ENCODE measurements around the gene GALNT13. TPM values are rescaled to one million over a fixed set of nuclear protein-coding genes. Genes with fewer than 3 reads are reported as not detected.

The GALNT13 gene
- total RNA-seq, 1 donor from 2014 or later = 0.13 TPM

- DNase-seq (ENCODE audit: extremely low spot score, unreplicated experiment) = no peak
- Mint-ChIP-seq H3K27ac (ENCODE audit: unreplicated experiment) (no peak overlapping the region), H3K4me3 (ENCODE audit: unreplicated experiment) (no peak overlapping the region), H3K4me1 (ENCODE audit: unreplicated experiment) (no peaks in the 10 kb centered on the region), H3K9me3 (ENCODE audit: unreplicated experiment) (no peaks in the 10 kb centered on the region), H3K36me3 (ENCODE audit: unreplicated experiment) (no peaks in the 10 kb centered on the region), H3K27me3 (ENCODE audit: unreplicated experiment) (peaks cover 2% of the 10 kb centered on the region)
- TF ChIP-seq, protein P1, sequence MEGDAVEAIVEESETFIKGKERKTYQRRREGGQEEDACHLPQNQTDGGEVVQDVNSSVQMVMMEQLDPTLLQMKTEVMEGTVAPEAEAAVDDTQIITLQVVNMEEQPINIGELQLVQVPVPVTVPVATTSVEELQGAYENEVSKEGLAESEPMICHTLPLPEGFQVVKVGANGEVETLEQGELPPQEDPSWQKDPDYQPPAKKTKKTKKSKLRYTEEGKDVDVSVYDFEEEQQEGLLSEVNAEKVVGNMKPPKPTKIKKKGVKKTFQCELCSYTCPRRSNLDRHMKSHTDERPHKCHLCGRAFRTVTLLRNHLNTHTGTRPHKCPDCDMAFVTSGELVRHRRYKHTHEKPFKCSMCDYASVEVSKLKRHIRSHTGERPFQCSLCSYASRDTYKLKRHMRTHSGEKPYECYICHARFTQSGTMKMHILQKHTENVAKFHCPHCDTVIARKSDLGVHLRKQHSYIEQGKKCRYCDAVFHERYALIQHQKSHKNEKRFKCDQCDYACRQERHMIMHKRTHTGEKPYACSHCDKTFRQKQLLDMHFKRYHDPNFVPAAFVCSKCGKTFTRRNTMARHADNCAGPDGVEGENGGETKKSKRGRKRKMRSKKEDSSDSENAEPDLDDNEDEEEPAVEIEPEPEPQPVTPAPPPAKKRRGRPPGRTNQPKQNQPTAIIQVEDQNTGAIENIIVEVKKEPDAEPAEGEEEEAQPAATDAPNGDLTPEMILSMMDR (IDR thresholded peaks at IDR 0.05) = no peak
Measured at GRCh38 chr2:154233231-154233630, 361.5 kb downstream of the GALNT13 start.

DNA sequence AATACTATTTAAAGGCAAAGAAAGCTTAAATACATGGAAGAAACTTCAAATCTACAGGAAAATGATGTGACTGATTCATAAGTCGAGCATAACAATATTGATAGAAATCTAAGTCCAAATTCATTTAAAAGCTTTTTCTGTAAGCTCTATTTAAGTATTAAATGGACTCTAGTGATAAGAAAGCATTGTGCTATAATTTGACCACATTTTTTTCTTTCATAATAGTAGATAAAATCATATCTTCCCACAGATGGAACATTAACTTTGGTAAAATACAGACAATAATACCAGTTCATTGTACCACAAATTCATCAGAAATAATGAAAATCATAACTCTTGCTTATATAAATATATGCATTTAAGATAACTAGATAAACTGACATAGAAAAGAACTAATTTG, 366.5 kb downstream of the GALNT13 start:
- H3K36me3 Mint-ChIP-seq (ENCODE audit: unreplicated experiment) = no peaks in the 10 kb centered on the region
- H3K27me3 Mint-ChIP-seq (ENCODE audit: unreplicated experiment) = peaks cover 2% of the 10 kb centered on the region
- no peaks in the 10 kb centered on the region for H3K4me1 Mint-ChIP-seq (ENCODE audit: unreplicated experiment)
- TF ChIP-seq, protein P1 (IDR thresholded peaks at IDR 0.05) = no peak
- no peak for DNase-seq (ENCODE audit: extremely low spot score, unreplicated experiment)
- H3K9me3 Mint-ChIP-seq (ENCODE audit: unreplicated experiment) = no peaks in the 10 kb centered on the region
- H3K4me3 Mint-ChIP-seq (ENCODE audit: unreplicated experiment) = no peak overlapping the region
- no peak overlapping the region for H3K27ac Mint-ChIP-seq (ENCODE audit: unreplicated experiment)

GRCh38 chr2:154240316-154240715, 368.6 kb downstream of the GALNT13 start:
- Mint-ChIP-seq H3K36me3 (ENCODE audit: unreplicated experiment) (no peaks in the 10 kb centered on the region), H3K9me3 (ENCODE audit: unreplicated experiment) (no peaks in the 10 kb centered on the region), H3K4me3 (ENCODE audit: unreplicated experiment) (no peak overlapping the region), H3K27me3 (ENCODE audit: unreplicated experiment) (no peaks in the 10 kb centered on the region), H3K4me1 (ENCODE audit: unreplicated experiment) (no peaks in the 10 kb centered on the region), H3K27ac (ENCODE audit: unreplicated experiment) (no peak overlapping the region)
- no peak for DNase-seq (ENCODE audit: extremely low spot score, unreplicated experiment)
- TF ChIP-seq, protein P1 (IDR thresholded peaks at IDR 0.05) = no peak

- DNase-seq (ENCODE audit: extremely low spot score, unreplicated experiment) = no peak
- no peak overlapping the region for H3K27ac Mint-ChIP-seq (ENCODE audit: unreplicated experiment)
- no peaks in the 10 kb centered on the region for H3K36me3 Mint-ChIP-seq (ENCODE audit: unreplicated experiment)
- no peak overlapping the region for H3K4me3 Mint-ChIP-seq (ENCODE audit: unreplicated experiment)
- H3K4me1 Mint-ChIP-seq (ENCODE audit: unreplicated experiment) = no peaks in the 10 kb centered on the region
- no peaks in the 10 kb centered on the region for H3K9me3 Mint-ChIP-seq (ENCODE audit: unreplicated experiment)
- no peaks in the 10 kb centered on the region for H3K27me3 Mint-ChIP-seq (ENCODE audit: unreplicated experiment)
- TF ChIP-seq, protein P1 (IDR thresholded peaks at IDR 0.05) = no peak
Measured at GRCh38 chr2:154240921-154241379, 369.2 kb downstream of the GALNT13 start.

GRCh38 chr2:154242687-154243086, 371.0 kb downstream of the GALNT13 start:
- no peaks in the 10 kb centered on the region for H3K27me3 Mint-ChIP-seq (ENCODE audit: unreplicated experiment)
- no peaks in the 10 kb centered on the region for H3K9me3 Mint-ChIP-seq (ENCODE audit: unreplicated experiment)
- DNase-seq (ENCODE audit: extremely low spot score, unreplicated experiment) = no peak

More at GRCh38 chr2:154242687-154243086, 371.0 kb downstream of the GALNT13 start:
- no peaks in the 10 kb centered on the region for H3K4me1 Mint-ChIP-seq (ENCODE audit: unreplicated experiment)
- H3K4me3 Mint-ChIP-seq (ENCODE audit: unreplicated experiment) = no peak overlapping the region
- H3K27ac Mint-ChIP-seq (ENCODE audit: unreplicated experiment) = no peak overlapping the region
- no peaks in the 10 kb centered on the region for H3K36me3 Mint-ChIP-seq (ENCODE audit: unreplicated experiment)
- TF ChIP-seq, protein P1 (IDR thresholded peaks at IDR 0.05) = no peak
